Measurements from ENCODE around the gene MYO18A. TPM values are rescaled to one million over a fixed set of nuclear protein-coding genes. Genes with fewer than 3 reads are reported as not detected.

MYO18A gene
- polyA plus RNA-seq, 1 donor: 46.2 TPM

- Histone ChIP-seq H3K27ac (ENCODE audit: low read length) (peak overlapping the region; percentile 60), H3K4me1 (ENCODE audit: control insufficient read depth, insufficient read depth, low read length) (no peaks in the 10 kb centered on the region), H3K4me3 (ENCODE audit: low read length) (no peak overlapping the region), H3K9me3 (ENCODE audit: control insufficient read depth, low read depth, low read length) (no peaks in the 10 kb centered on the region), H3K36me3 (ENCODE audit: control insufficient read depth, insufficient read depth, low read length) (peaks cover 85% of the 10 kb centered on the region), H3K27me3 (ENCODE audit: control insufficient read depth, insufficient read depth, low read length) (no peaks in the 10 kb centered on the region)
- peak; percentile 31 to 32 for DNase-seq
- 65% methylated on average over 2 of the region's 11 CpGs for WGBS (ENCODE audit: insufficient coverage, low lambda C conversion rate)
Measured at GRCh38 chr17:29107933-29108822, 72.0 kb downstream of the MYO18A start.

DNA sequence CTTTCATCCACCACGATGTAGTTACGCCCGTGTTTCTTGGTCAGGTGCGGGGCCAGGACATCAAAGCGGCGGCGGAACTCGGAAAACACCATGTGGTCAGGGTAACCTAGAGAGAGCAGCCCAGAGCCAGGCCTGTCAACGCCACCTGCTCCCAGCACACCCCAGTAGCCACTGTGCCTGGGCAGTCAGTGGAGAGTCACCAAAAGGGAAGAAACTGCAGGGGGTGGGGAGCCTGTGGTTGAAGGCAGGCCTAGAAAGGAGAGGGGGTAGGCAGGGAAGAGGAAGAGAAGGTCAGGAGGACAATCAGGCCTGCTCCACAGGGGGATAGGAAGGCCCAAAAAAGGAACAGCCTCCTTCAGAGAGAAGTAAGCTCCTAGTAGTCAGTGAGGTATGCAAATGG lies 73.1 kb downstream of the MYO18A start:
- Histone ChIP-seq H3K4me1 (ENCODE audit: control insufficient read depth, insufficient read depth, low read length) (no peaks in the 10 kb centered on the region), H3K4me3 (ENCODE audit: low read length) (no peak overlapping the region), H3K27ac (ENCODE audit: low read length) (no peak overlapping the region), H3K27me3 (ENCODE audit: control insufficient read depth, insufficient read depth, low read length) (no peaks in the 10 kb centered on the region), H3K36me3 (ENCODE audit: control insufficient read depth, insufficient read depth, low read length) (peaks cover 89% of the 10 kb centered on the region), H3K9me3 (ENCODE audit: control insufficient read depth, low read depth, low read length) (no peaks in the 10 kb centered on the region)
- WGBS (ENCODE audit: insufficient coverage, low lambda C conversion rate): no CpG with 5 or more reads among the region's 9 CpGs
- DNase-seq: no peak

DNA sequence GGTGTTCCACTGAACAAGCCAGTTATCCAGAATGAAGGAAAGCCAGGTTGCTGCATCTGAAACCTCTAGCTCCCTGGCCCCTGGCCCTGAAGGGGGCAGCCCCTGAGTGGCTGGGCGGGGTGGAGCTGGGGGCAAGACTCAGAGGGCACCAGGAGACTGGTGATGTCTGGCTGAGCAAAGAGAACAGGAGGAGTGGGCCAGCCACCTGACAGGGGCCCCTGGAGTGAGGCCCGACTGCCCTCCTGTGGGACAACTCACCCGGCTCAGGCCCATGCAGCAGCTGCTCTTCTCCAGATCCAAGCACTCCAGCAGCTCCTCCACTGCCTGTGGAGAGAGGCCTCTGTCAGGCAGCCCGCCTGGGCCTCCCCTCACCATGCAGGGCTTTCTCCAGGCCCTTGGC lies 76.9 kb downstream of the MYO18A start:
- no CpG with 5 or more reads among the region's 4 CpGs for WGBS (ENCODE audit: insufficient coverage, low lambda C conversion rate)
- Histone ChIP-seq H3K4me3 (ENCODE audit: low read length) (no peak overlapping the region), H3K4me1 (ENCODE audit: control insufficient read depth, insufficient read depth, low read length) (no peaks in the 10 kb centered on the region), H3K9me3 (ENCODE audit: control insufficient read depth, low read depth, low read length) (no peaks in the 10 kb centered on the region), H3K27me3 (ENCODE audit: control insufficient read depth, insufficient read depth, low read length) (no peaks in the 10 kb centered on the region), H3K36me3 (ENCODE audit: control insufficient read depth, insufficient read depth, low read length) (peaks cover 86% of the 10 kb centered on the region), H3K27ac (ENCODE audit: low read length) (no peak overlapping the region)
- no peak for DNase-seq

GRCh38 chr17:29102741-29103181 lies 77.4 kb downstream of the MYO18A start:
- Histone ChIP-seq H3K9me3 (ENCODE audit: control insufficient read depth, low read depth, low read length) (no peaks in the 10 kb centered on the region), H3K27ac (ENCODE audit: low read length) (no peak overlapping the region), H3K27me3 (ENCODE audit: control insufficient read depth, insufficient read depth, low read length) (no peaks in the 10 kb centered on the region), H3K36me3 (ENCODE audit: control insufficient read depth, insufficient read depth, low read length) (peaks cover 86% of the 10 kb centered on the region), H3K4me1 (ENCODE audit: control insufficient read depth, insufficient read depth, low read length) (no peaks in the 10 kb centered on the region), H3K4me3 (ENCODE audit: low read length) (no peak overlapping the region)
- DNase-seq: no peak
- no CpG with 5 or more reads among the region's 11 CpGs for WGBS (ENCODE audit: insufficient coverage, low lambda C conversion rate)

DNA sequence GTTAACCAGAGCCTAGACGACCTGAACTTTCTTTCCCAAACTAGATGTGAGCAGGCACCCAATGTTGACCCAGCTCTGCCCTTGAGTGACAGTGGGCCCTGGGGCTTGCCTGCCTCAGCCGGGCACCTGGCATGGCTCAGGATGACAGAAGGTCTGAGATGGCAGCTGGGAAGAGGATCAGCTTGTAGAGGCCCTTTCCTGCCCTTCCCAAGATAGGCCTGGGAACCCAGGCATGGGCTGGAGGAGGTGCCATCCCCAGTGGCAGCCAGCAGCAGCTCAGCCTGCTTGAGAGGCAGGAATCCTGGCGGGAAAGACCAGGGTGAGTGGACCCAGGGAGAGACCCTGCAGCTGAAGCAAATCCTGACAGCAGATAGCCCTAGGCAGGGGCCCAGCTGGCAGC lies 78.2 kb downstream of the MYO18A start:
- H3K27ac ChIP-seq (ENCODE audit: low read length): no peak overlapping the region
- DNase-seq: no peak

GRCh38 chr17:29100296-29100695 lies 79.9 kb downstream of the MYO18A start:
- no peak overlapping the region for H3K27ac ChIP-seq (ENCODE audit: low read length)
- no peak for DNase-seq
- peaks cover 84% of the 10 kb centered on the region for H3K36me3 ChIP-seq (ENCODE audit: control insufficient read depth, insufficient read depth, low read length)
- H3K4me3 ChIP-seq (ENCODE audit: low read length): no peak overlapping the region
- WGBS (ENCODE audit: insufficient coverage, low lambda C conversion rate): 83% methylated on average over 2 of the region's 8 CpGs
- H3K4me1 ChIP-seq (ENCODE audit: control insufficient read depth, insufficient read depth, low read length): no peaks in the 10 kb centered on the region
- no peaks in the 10 kb centered on the region for H3K9me3 ChIP-seq (ENCODE audit: control insufficient read depth, low read depth, low read length)
- no peaks in the 10 kb centered on the region for H3K27me3 ChIP-seq (ENCODE audit: control insufficient read depth, insufficient read depth, low read length)

More for the DNA sequence above, 78.2 kb downstream of the MYO18A start:
- no CpG with 5 or more reads among the region's 3 CpGs for WGBS (ENCODE audit: insufficient coverage, low lambda C conversion rate)
- H3K36me3 ChIP-seq (ENCODE audit: control insufficient read depth, insufficient read depth, low read length): peaks cover 88% of the 10 kb centered on the region
- H3K9me3 ChIP-seq (ENCODE audit: control insufficient read depth, low read depth, low read length): no peaks in the 10 kb centered on the region
- H3K27me3 ChIP-seq (ENCODE audit: control insufficient read depth, insufficient read depth, low read length): no peaks in the 10 kb centered on the region
- H3K4me1 ChIP-seq (ENCODE audit: control insufficient read depth, insufficient read depth, low read length): no peaks in the 10 kb centered on the region
- H3K4me3 ChIP-seq (ENCODE audit: low read length): no peak overlapping the region

DNA sequence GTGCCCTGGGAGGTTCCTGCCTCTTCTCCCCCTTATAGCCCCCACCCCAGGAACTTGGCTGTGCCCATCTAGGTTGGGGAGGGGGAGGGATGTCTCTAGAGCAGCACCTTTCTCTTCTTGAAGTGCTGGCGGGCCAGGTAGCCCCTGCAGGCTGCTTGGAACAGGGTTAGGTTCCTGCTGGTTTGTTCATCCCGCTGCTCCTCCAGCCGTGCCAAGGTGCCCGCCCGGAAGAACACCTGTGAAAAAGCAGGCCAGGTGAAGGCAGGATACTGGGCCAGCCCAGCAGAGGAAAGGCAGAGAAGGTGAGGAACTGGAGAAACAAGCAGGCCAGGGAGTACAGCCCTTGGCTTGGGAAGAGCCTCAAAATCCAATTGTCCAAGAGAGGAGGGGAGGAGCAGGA lies 80.7 kb downstream of the MYO18A start:
- no peak overlapping the region for H3K4me3 ChIP-seq (ENCODE audit: low read length)
- H3K4me1 ChIP-seq (ENCODE audit: control insufficient read depth, insufficient read depth, low read length): no peaks in the 10 kb centered on the region
- WGBS (ENCODE audit: insufficient coverage, low lambda C conversion rate): no CpG with 5 or more reads among the region's 5 CpGs
- no peak overlapping the region for H3K27ac ChIP-seq (ENCODE audit: low read length)
- DNase-seq: no peak
- H3K9me3 ChIP-seq (ENCODE audit: control insufficient read depth, low read depth, low read length): no peaks in the 10 kb centered on the region
- no peaks in the 10 kb centered on the region for H3K27me3 ChIP-seq (ENCODE audit: control insufficient read depth, insufficient read depth, low read length)
- H3K36me3 ChIP-seq (ENCODE audit: control insufficient read depth, insufficient read depth, low read length): peaks cover 88% of the 10 kb centered on the region

GRCh38 chr17:29096094-29096493 lies 84.1 kb downstream of the MYO18A start:
- Histone ChIP-seq H3K4me3 (ENCODE audit: low read length) (no peak overlapping the region), H3K27me3 (ENCODE audit: control insufficient read depth, insufficient read depth, low read length) (no peaks in the 10 kb centered on the region), H3K27ac (ENCODE audit: low read length) (no peak overlapping the region), H3K9me3 (ENCODE audit: control insufficient read depth, low read depth, low read length) (no peaks in the 10 kb centered on the region), H3K4me1 (ENCODE audit: control insufficient read depth, insufficient read depth, low read length) (no peaks in the 10 kb centered on the region), H3K36me3 (ENCODE audit: control insufficient read depth, insufficient read depth, low read length) (peaks cover 92% of the 10 kb centered on the region)
- WGBS (ENCODE audit: insufficient coverage, low lambda C conversion rate): no CpG with 5 or more reads among the region's 6 CpGs
- DNase-seq: no peak

DNA sequence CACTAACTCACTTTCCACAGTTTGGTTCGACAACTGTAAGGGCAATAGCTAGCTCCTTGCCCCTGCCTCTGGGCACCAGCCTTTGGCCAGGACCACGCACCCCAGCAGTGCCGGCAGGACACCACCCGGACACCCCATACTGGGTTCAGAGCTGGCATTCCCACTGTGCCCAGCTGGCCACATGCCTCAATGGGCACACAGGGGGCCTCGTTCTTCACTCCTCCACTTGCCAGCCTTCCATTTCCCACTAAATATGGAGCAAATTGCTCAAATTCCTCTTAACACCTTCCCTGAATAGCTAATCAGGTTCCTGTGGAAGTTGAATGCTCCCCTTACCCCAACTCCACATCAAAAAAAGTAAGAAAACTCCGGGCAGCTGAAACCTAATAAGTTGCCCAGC lies 84.8 kb downstream of the MYO18A start:
- no peak overlapping the region for H3K4me3 ChIP-seq (ENCODE audit: low read length)
- no peak for DNase-seq
- H3K36me3 ChIP-seq (ENCODE audit: control insufficient read depth, insufficient read depth, low read length): peaks cover 94% of the 10 kb centered on the region
- no peaks in the 10 kb centered on the region for H3K4me1 ChIP-seq (ENCODE audit: control insufficient read depth, insufficient read depth, low read length)
- no CpG with 5 or more reads among the region's 6 CpGs for WGBS (ENCODE audit: insufficient coverage, low lambda C conversion rate)
- H3K9me3 ChIP-seq (ENCODE audit: control insufficient read depth, low read depth, low read length): no peaks in the 10 kb centered on the region
- no peaks in the 10 kb centered on the region for H3K27me3 ChIP-seq (ENCODE audit: control insufficient read depth, insufficient read depth, low read length)
- H3K27ac ChIP-seq (ENCODE audit: low read length): no peak overlapping the region

- DNase-seq: no peak
- no CpG with 5 or more reads among the region's 11 CpGs for WGBS (ENCODE audit: insufficient coverage, low lambda C conversion rate)
- H3K4me3 ChIP-seq (ENCODE audit: low read length): no peak overlapping the region
- H3K36me3 ChIP-seq (ENCODE audit: control insufficient read depth, insufficient read depth, low read length): peaks cover 95% of the 10 kb centered on the region
- H3K27ac ChIP-seq (ENCODE audit: low read length): no peak overlapping the region
- H3K9me3 ChIP-seq (ENCODE audit: control insufficient read depth, low read depth, low read length): no peaks in the 10 kb centered on the region
- H3K4me1 ChIP-seq (ENCODE audit: control insufficient read depth, insufficient read depth, low read length): no peaks in the 10 kb centered on the region
- no peaks in the 10 kb centered on the region for H3K27me3 ChIP-seq (ENCODE audit: control insufficient read depth, insufficient read depth, low read length)
Measured at GRCh38 chr17:29094101-29094708, 86.0 kb downstream of the MYO18A start.

Measured in large intestine (tissue), 3 donors.